SK-N-SH (cell line): Measurements from ENCODE around the gene HMGXB3. TPM values are rescaled to one million over a fixed set of nuclear protein-coding genes. Genes with fewer than 3 reads are reported as not detected.

Experiments
- CTCF ChIA-PET: fragments of 300-600, 350-600 bp; formaldehyde crosslinking; extraction: SDS; loops from one replicate; lab custom pipeline; 2021; lab: Yijun Ruan, JAX
- POLR2A ChIA-PET: fragments of 350-600 bp; sonication (Branson Sonifier 250); formaldehyde crosslinking; extraction: SDS; loops from one replicate; lab custom pipeline; 2020; ENCODE audit warnings: antibody characterized with exemption, inconsistent platforms; lab: Yijun Ruan, JAX
- DNase-seq: peaks from one replicate; pipeline ENCODE4 v3.0.0; 2012
- H2AFZ ChIP-seq: fragments of 200-600 bp; sonication (generic); 2 replicates; pipeline ENCODE4 v1.8.1; 2016; ENCODE audit warnings: antibody characterized with exemption, mild to moderate bottlenecking, low read depth
- H3F3A ChIP-seq: fragments of 200-600 bp; sonication (generic); replicated peaks from 2 replicates; pipeline ENCODE3; 2016; ENCODE audit warnings: antibody characterized with exemption, mild to moderate bottlenecking; ENCODE audit not compliant: insufficient read depth
- H3K27ac ChIP-seq, 2 experiments: fragments of 200-500 bp in 1 of 2; fragments of 200-600 bp in 1 of 2; sonication (Bioruptor generic) in 1 of 2; sonication (generic), shearing (Covaris generic) in 1 of 2; 2 replicates each; pipeline versions ENCODE4 v1.5.1 to v1.6.1; 2014 to 2016; ENCODE audit warnings: low read depth in 2 of 2, inconsistent platforms in 1 of 2, low read length in 1 of 2, mild to moderate bottlenecking in 1 of 2, mixed read lengths in 1 of 2
- H3K27me3 ChIP-seq: fragments of 200-600 bp; sonication (generic), shearing (Covaris generic); 2 replicates; pipeline ENCODE4 v1.6.1; 2016; ENCODE audit warnings: mixed run types; ENCODE audit not compliant: insufficient read depth
- H3K36me3 ChIP-seq, 2 experiments: fragments of 200-500 bp in 1 of 2; fragments of 200-600 bp in 1 of 2; sonication (Bioruptor generic) in 1 of 2; sonication (generic) in 1 of 2; replicated peaks in 1 of 2; 2 replicates each; pipeline versions ENCODE3 to v1.5.1; 2014 to 2016; ENCODE audit warnings: low read length in 1 of 2, mild to moderate bottlenecking in 1 of 2; ENCODE audit not compliant: insufficient read depth in 2 of 2, control insufficient read depth in 1 of 2
- H3K4me1 ChIP-seq, 2 experiments: fragments of 200-500 bp in 1 of 2; fragments of 200-600 bp in 1 of 2; sonication (Bioruptor generic) in 1 of 2; sonication (generic), shearing (Covaris generic) in 1 of 2; 2 replicates each; pipeline versions ENCODE4 v1.5.1 to v1.6.1; 2014 to 2016; ENCODE audit warnings: low read depth in 1 of 2, low read length in 1 of 2, mixed run types in 1 of 2; ENCODE audit not compliant: insufficient read depth in 2 of 2, control insufficient read depth in 1 of 2
- H3K4me2 ChIP-seq: fragments of 200-600 bp; sonication (generic), shearing (Covaris generic); 2 replicates; pipeline ENCODE4 v1.6.1; 2017; ENCODE audit warnings: mixed run types
- H3K4me3 ChIP-seq, 2 experiments: fragments of 200-500 bp in 1 of 2; fragments of 200-600 bp in 1 of 2; sonication (Bioruptor generic) in 1 of 2; sonication (generic), shearing (Covaris generic) in 1 of 2; 2 replicates each; pipeline versions ENCODE4 v1.5.1 to v1.8.1; 2014 to 2016; ENCODE audit warnings: low read depth in 2 of 2, inconsistent platforms in 1 of 2, low read length in 1 of 2, mild to moderate bottlenecking in 1 of 2, mixed read lengths in 1 of 2, moderate library complexity in 1 of 2
- H3K79me2 ChIP-seq: fragments of 200-600 bp; sonication (generic); 2 replicates; pipeline ENCODE4 v1.8.1; 2017; ENCODE audit warnings: mild to moderate bottlenecking; ENCODE audit not compliant: insufficient read depth
- H3K9ac ChIP-seq: fragments of 200-600 bp; sonication (generic); 2 replicates; pipeline ENCODE4 v1.6.1; 2017; ENCODE audit warnings: mixed run types
- H3K9me2 ChIP-seq: fragments of 200-600 bp; sonication (generic); 2 replicates; pipeline ENCODE4 v1.6.1; 2017; ENCODE audit warnings: mixed run types
- H3K9me3 ChIP-seq: fragments of 200-600 bp; sonication (generic); 2 replicates; pipeline ENCODE4 v1.6.1; 2017; ENCODE audit warnings: mixed run types, mild to moderate bottlenecking, moderate library complexity
- H4K20me1 ChIP-seq: fragments of 200-600 bp; sonication (generic); 2 replicates; pipeline ENCODE4 v1.6.1; 2017; ENCODE audit warnings: mild to moderate bottlenecking, mixed run types; ENCODE audit not compliant: insufficient read depth
- CHD2 ChIP-seq: fragments of 150-350 bp; IDR thresholded peaks from 2 replicates; pipeline ENCODE4 v1.6.1; 2018; ENCODE audit warnings: low read length; ENCODE audit not compliant: partially characterized antibody
- EZH2phosphoT487 ChIP-seq: fragments of 200-600 bp; sonication (generic); IDR thresholded peaks from 2 replicates; pipeline ENCODE4 v1.6.1; 2017; ENCODE audit warnings: low read depth, mixed run types, mild to moderate bottlenecking, antibody characterized with exemption, moderate library complexity, borderline replicate concordance
- FOSL2 ChIP-seq: IDR thresholded peaks from 2 replicates; pipeline ENCODE4 v1.4.0; 2012; ENCODE audit warnings: low read depth, mild to moderate bottlenecking, moderate library complexity, borderline replicate concordance
- FOXM1 ChIP-seq: IDR thresholded peaks from 2 replicates; pipeline ENCODE4 v1.4.0; 2012; ENCODE audit warnings: low read depth, mild to moderate bottlenecking
- GABPA ChIP-seq: IDR thresholded peaks from 2 replicates; pipeline ENCODE4 v1.4.0; 2012; ENCODE audit warnings: low read depth, mild to moderate bottlenecking
- JUND ChIP-seq: IDR thresholded peaks from 2 replicates; pipeline ENCODE4 v1.4.0; 2012
- MXI1 ChIP-seq: IDR thresholded peaks from 2 replicates; pipeline ENCODE4 v1.6.1; 2012; ENCODE audit warnings: mild to moderate bottlenecking, low read depth, low read length, improper control_type of control experiment
- NRF1 ChIP-seq: IDR thresholded peaks from 2 replicates; pipeline ENCODE4 v1.6.1; 2012; ENCODE audit warnings: low read depth, mild to moderate bottlenecking, low read length
- RAD21 ChIP-seq: IDR thresholded peaks from 2 replicates; pipeline ENCODE4 v1.6.1; 2012; ENCODE audit warnings: mild to moderate bottlenecking, low read length
- RXRA ChIP-seq: IDR thresholded peaks from 2 replicates; pipeline ENCODE4 v1.4.0; 2012; ENCODE audit warnings: low read depth, mild to moderate bottlenecking, borderline replicate concordance
- SIN3A ChIP-seq: IDR thresholded peaks from 2 replicates; pipeline ENCODE4 v1.6.1; 2012; ENCODE audit warnings: low read depth, mild to moderate bottlenecking, low read length, moderate library complexity, borderline replicate concordance
- SMC3 ChIP-seq: IDR thresholded peaks from 2 replicates; pipeline ENCODE4 v1.6.1; 2012; ENCODE audit warnings: low read depth, low read length, improper control_type of control experiment
- TCF12 ChIP-seq: IDR thresholded peaks from 2 replicates; pipeline ENCODE4 v1.4.0; 2012
- USF2 ChIP-seq: fragments of 150-350 bp; IDR thresholded peaks from 2 replicates; pipeline ENCODE4 v1.6.1; 2017; ENCODE audit warnings: antibody characterized with exemption, low read length, low read depth, borderline replicate concordance
- YY1 ChIP-seq: IDR thresholded peaks from 2 replicates; pipeline ENCODE4 v1.4.0; 2012; ENCODE audit warnings: low read depth, mild to moderate bottlenecking
- WGBS: methylation state at CpG from one replicate; pipeline ENCODE4 v1.1.6; 2017; ENCODE audit warnings: low lambda C conversion rate; 5-methylcytosine and 5-hydroxymethylcytosine counted together
- polyA plus RNA-seq, 3 experiments: library from polyadenylated mRNA; depleted of rRNA; stranded (reverse); fragments of >200 nt; gene quantifications; 2 replicates each; pipeline ENCODE4 v1.2.3, GENCODE V29; 2012
- TF ChIP-seq, protein P1 (sequence below): IDR thresholded peaks from 2 replicates; pipeline ENCODE4 v1.4.0; 2012; ENCODE audit warnings: low read depth, borderline replicate concordance
- TF ChIP-seq, protein P2 (sequence below): IDR thresholded peaks from 2 replicates; pipeline ENCODE4; 2012

HMGXB3 gene
- polyA plus RNA-seq, 1 of the 3 experiments (the other 2 are of a cell fraction) = 28.8 TPM

GRCh38 chr5:149998281-149998680 is 2.3 kb upstream of the HMGXB3 start:
- Histone ChIP-seq H3K36me3 (peaks cover 5 to 23% of the 10 kb centered on the region in 2 experiments), H3F3A (peaks cover 21% of the 10 kb centered on the region), H3K27me3 (no peaks in the 10 kb centered on the region), H2AFZ (no peak overlapping the region), H3K9me2 (no peaks in the 10 kb centered on the region), H3K4me1 (peaks cover 20 to 33% of the 10 kb centered on the region in 2 experiments; a peak in 3 of 4 replicates), H3K9me3 (no peaks in the 10 kb centered on the region), H3K4me2 (no peak overlapping the region), H3K27ac (no peak overlapping the region), H3K79me2 (peaks cover 38% of the 10 kb centered on the region), H4K20me1 (peaks cover 11% of the 10 kb centered on the region), H3K9ac (no peak overlapping the region), H3K4me3 (no peak overlapping the region)
- TF ChIP-seq YY1 (no peak), SIN3A (no peak), EZH2phosphoT487 (no peak)
- TF ChIP-seq, protein P1, sequence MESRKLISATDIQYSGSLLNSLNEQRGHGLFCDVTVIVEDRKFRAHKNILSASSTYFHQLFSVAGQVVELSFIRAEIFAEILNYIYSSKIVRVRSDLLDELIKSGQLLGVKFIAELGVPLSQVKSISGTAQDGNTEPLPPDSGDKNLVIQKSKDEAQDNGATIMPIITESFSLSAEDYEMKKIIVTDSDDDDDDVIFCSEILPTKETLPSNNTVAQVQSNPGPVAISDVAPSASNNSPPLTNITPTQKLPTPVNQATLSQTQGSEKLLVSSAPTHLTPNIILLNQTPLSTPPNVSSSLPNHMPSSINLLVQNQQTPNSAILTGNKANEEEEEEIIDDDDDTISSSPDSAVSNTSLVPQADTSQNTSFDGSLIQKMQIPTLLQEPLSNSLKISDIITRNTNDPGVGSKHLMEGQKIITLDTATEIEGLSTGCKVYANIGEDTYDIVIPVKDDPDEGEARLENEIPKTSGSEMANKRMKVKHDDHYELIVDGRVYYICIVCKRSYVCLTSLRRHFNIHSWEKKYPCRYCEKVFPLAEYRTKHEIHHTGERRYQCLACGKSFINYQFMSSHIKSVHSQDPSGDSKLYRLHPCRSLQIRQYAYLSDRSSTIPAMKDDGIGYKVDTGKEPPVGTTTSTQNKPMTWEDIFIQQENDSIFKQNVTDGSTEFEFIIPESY = no peak
- ChIA-PET POLR2A (no interaction called here), CTCF (interaction anchor here (3.3 to 8.8 kb wide), 3 partner anchors 160 to 166 kb away, joined by 16 to 506 read pairs (median 19); no protein-coding TSS in a partner anchor)
- no peak for DNase-seq
- 98% methylated on average over 3 of the region's 3 CpGs for WGBS

GRCh38 chr5:149999359-149999758 is 1.2 kb upstream of the HMGXB3 start:
- Histone ChIP-seq H3K4me2 (peak overlapping the region; percentile 96), H3K9me2 (no peaks in the 10 kb centered on the region), H3K9me3 (no peaks in the 10 kb centered on the region), H3F3A (peaks cover 17% of the 10 kb centered on the region), H3K27me3 (no peaks in the 10 kb centered on the region)
- POLR2A ChIA-PET = no interaction called here
- no peak for TF ChIP-seq FOSL2
- TF ChIP-seq MXI1 = no peak
- TF ChIP-seq CHD2 = no peak
- no peak for TF ChIP-seq SMC3
- no peak for TF ChIP-seq RXRA
- TF ChIP-seq RAD21 = no peak
- no peak for TF ChIP-seq JUND
- TF ChIP-seq, protein P1 = no peak
- no peak for TF ChIP-seq NRF1
- TF ChIP-seq TCF12 = no peak
- TF ChIP-seq USF2 = no peak
- TF ChIP-seq, protein P2, sequence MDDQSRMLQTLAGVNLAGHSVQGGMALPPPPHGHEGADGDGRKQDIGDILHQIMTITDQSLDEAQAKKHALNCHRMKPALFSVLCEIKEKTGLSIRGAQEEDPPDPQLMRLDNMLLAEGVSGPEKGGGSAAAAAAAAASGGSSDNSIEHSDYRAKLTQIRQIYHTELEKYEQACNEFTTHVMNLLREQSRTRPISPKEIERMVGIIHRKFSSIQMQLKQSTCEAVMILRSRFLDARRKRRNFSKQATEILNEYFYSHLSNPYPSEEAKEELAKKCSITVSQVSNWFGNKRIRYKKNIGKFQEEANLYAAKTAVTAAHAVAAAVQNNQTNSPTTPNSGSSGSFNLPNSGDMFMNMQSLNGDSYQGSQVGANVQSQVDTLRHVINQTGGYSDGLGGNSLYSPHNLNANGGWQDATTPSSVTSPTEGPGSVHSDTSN = no peak
- no peak for TF ChIP-seq GABPA
- no peak for TF ChIP-seq FOXM1
- TF ChIP-seq YY1 = no peak
- TF ChIP-seq, all 33 proteins: peak for 0
- no peak for DNase-seq
- no peak overlapping the region for H2AFZ ChIP-seq
- peaks cover 16 to 33% of the 10 kb centered on the region in 2 experiments; a peak in 3 of 4 replicates for H3K4me1 ChIP-seq
- 80% methylated on average over 3 of the region's 3 CpGs for WGBS
- H3K36me3 ChIP-seq = peaks cover 9 to 25% of the 10 kb centered on the region in 2 experiments
- H4K20me1 ChIP-seq = peaks cover 12% of the 10 kb centered on the region
- peak overlapping the region; percentile 95; the same call in 1 of the 2 replicates for H3K9ac ChIP-seq
- H3K27ac ChIP-seq = peak overlapping the region in 1 of 2 experiments; percentile 85; a peak in 1 of 4 replicates
- CTCF ChIA-PET = interaction anchor here (1.0 to 4.5 kb wide), 8 partner anchors 8 to 363 kb away, joined by 3 to 29 read pairs (median 6); partner anchors contain the start of gene CSF1R
- peaks cover 49% of the 10 kb centered on the region for H3K79me2 ChIP-seq
- peak overlapping the region; percentile 83 to 96 for H3K4me3 ChIP-seq
